HFFc6 (cell line): ENCODE results near the gene PRPF6. TPM values are rescaled to one million over a fixed set of nuclear protein-coding genes. Genes with fewer than 3 reads are reported as not detected.

ENCODE experiments used
- DNase-seq: peaks from one replicate; pipeline ENCODE4 v3.0.0-alpha.2; 2018
- H3K27ac Mint-ChIP-seq: 2 replicates; pipeline ENCODE4 v1.8.0; 2020; ENCODE audit warnings: mild to moderate bottlenecking, mixed read lengths
- H3K27me3 Mint-ChIP-seq: 2 replicates; pipeline ENCODE4 v1.8.0; 2021; ENCODE audit warnings: mild to moderate bottlenecking, moderate library complexity, mixed read lengths; ENCODE audit not compliant: insufficient read depth
- H3K36me3 Mint-ChIP-seq: 2 replicates; pipeline ENCODE4 v1.8.0; 2021; ENCODE audit warnings: low read depth, mixed read lengths
- H3K4me1 Mint-ChIP-seq: 2 replicates; pipeline ENCODE4 v1.8.0; 2020; ENCODE audit warnings: low read depth, mixed read lengths
- H3K4me3 Mint-ChIP-seq: 2 replicates; pipeline ENCODE4 v1.8.0; 2020; ENCODE audit warnings: mild to moderate bottlenecking, moderate library complexity, mixed read lengths
- H3K9me3 Mint-ChIP-seq: 2 replicates; pipeline ENCODE4 v1.8.0; 2020; ENCODE audit warnings: mild to moderate bottlenecking, mixed read lengths
- total RNA-seq, 6 experiments: library from RNA; stranded (reverse); fragmentation: NEBNext Ultra II Directional; extraction: Animal tissue kit (Norgen Biotek cat#: 25700); gene quantifications; 2 replicates in 1 of 6; 3 replicates in 5 of 6; pipeline ENCODE4 v1.2.3, GENCODE V29; 2021
- TF ChIP-seq, protein P1 (sequence below): fragments of 200-600 bp; sonication (generic); IDR thresholded peaks from 2 replicates; pipeline ENCODE4 v1.5.0; 2021; ENCODE audit warnings: antibody characterized with exemption, mild to moderate bottlenecking

PRPF6 gene
- total RNA-seq, 6 experiments from 2014 or later = 70.7 to 73.2 (median 72.9) TPM

DNA sequence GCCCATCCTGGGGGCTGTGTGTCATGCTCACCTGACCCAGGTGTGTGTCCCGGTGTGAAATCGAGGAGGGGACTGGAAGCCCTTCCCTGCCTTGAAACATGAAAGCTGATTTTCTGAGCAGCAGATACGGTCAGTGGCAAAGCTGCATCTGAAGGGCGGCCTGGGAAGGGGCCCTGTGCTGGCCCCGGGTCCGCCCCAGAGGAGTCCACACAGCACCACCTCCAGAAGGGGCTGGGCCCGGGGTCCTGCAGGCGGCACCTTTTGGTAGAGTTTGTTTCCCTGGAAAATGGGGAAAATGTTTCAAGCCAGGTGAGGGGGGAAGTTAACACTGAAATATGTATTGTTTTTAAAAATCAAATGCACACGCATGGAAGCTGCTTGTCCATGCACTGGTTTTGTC is 45.5 kb upstream of the PRPF6 start:
- Mint-ChIP-seq H3K9me3 (no peaks in the 10 kb centered on the region), H3K27ac (no peak overlapping the region), H3K27me3 (peaks cover 2% of the 10 kb centered on the region), H3K4me1 (no peaks in the 10 kb centered on the region), H3K36me3 (peaks cover 40% of the 10 kb centered on the region), H3K4me3 (no peak overlapping the region)
- TF ChIP-seq, protein P1, sequence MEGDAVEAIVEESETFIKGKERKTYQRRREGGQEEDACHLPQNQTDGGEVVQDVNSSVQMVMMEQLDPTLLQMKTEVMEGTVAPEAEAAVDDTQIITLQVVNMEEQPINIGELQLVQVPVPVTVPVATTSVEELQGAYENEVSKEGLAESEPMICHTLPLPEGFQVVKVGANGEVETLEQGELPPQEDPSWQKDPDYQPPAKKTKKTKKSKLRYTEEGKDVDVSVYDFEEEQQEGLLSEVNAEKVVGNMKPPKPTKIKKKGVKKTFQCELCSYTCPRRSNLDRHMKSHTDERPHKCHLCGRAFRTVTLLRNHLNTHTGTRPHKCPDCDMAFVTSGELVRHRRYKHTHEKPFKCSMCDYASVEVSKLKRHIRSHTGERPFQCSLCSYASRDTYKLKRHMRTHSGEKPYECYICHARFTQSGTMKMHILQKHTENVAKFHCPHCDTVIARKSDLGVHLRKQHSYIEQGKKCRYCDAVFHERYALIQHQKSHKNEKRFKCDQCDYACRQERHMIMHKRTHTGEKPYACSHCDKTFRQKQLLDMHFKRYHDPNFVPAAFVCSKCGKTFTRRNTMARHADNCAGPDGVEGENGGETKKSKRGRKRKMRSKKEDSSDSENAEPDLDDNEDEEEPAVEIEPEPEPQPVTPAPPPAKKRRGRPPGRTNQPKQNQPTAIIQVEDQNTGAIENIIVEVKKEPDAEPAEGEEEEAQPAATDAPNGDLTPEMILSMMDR = no peak
- DNase-seq = no peak

DNA sequence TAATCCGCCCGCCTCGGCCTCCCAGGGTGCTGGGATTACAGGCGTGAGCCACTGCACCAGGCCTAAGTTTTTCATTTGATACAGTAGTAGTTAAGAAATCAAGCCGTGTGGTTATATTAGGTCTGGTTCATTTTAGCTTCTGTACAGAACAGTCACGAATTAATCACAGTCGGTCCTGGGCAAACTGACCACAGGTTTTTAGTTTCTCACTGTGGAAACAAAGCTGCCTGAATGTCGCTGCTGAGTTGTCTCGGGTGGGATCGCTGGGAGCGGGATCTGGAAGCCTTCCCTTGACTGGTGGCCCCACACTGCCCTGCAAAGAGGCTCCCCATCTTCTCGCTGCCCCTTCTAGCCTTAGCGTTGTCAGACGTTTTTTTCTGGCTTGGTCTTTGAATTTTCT is 43.3 kb upstream of the PRPF6 start:
- H3K36me3 Mint-ChIP-seq = peaks cover 24% of the 10 kb centered on the region
- H3K27ac Mint-ChIP-seq = peak overlapping the region; percentile 14; the same call in 1 of the 2 replicates
- H3K4me3 Mint-ChIP-seq = no peak overlapping the region
- H3K9me3 Mint-ChIP-seq = no peaks in the 10 kb centered on the region
- TF ChIP-seq, protein P1 = no peak
- DNase-seq = no peak
- H3K27me3 Mint-ChIP-seq = no peaks in the 10 kb centered on the region
- no peaks in the 10 kb centered on the region for H3K4me1 Mint-ChIP-seq

GRCh38 chr20:63939061-63939935 is 41.6 kb upstream of the PRPF6 start:
- DNase-seq = no peak
- Mint-ChIP-seq H3K27ac (no peak overlapping the region), H3K4me3 (no peak overlapping the region), H3K36me3 (peaks cover 24% of the 10 kb centered on the region), H3K27me3 (peaks cover 4% of the 10 kb centered on the region), H3K4me1 (no peaks in the 10 kb centered on the region), H3K9me3 (no peaks in the 10 kb centered on the region)
- TF ChIP-seq, protein P1 = no peak

DNA sequence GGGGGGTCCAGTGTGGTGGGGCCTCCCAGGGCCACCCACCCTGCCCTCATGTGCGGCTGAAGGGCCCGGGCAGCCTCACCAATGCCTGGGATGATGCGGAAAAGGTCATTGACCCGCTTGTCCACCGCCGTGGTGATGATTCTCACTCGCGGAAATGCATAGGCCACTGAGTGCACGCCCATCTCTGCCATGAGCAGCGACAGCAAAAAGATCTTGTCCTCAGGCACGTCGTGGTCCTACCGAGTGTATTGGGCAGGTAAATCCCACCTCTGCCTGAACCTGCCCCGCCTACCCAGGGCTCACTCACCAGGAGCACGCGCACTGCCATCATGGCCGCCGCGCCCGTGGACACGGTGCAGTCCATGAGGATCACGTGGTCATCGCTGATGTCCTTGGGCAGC is 40.9 kb upstream of the PRPF6 start:
- H3K27me3 Mint-ChIP-seq = peaks cover 4% of the 10 kb centered on the region
- DNase-seq = no peak
- no peak overlapping the region for H3K27ac Mint-ChIP-seq
- no peak overlapping the region for H3K4me3 Mint-ChIP-seq
- no peaks in the 10 kb centered on the region for H3K9me3 Mint-ChIP-seq
- no peaks in the 10 kb centered on the region for H3K4me1 Mint-ChIP-seq
- H3K36me3 Mint-ChIP-seq = peaks cover 17% of the 10 kb centered on the region
- TF ChIP-seq, protein P1 = no peak

GRCh38 chr20:63940472-63941266 is 40.3 kb upstream of the PRPF6 start:
- TF ChIP-seq, protein P1 = no peak
- H3K36me3 Mint-ChIP-seq = peaks cover 15% of the 10 kb centered on the region
- peaks cover 4% of the 10 kb centered on the region for H3K27me3 Mint-ChIP-seq
- no peaks in the 10 kb centered on the region for H3K4me1 Mint-ChIP-seq
- no peak overlapping the region for H3K4me3 Mint-ChIP-seq
- H3K27ac Mint-ChIP-seq = no peak overlapping the region
- H3K9me3 Mint-ChIP-seq = no peaks in the 10 kb centered on the region
- DNase-seq = no peak
